NB4 (cell line): ENCODE measurements around the gene ZNF318.

Experiments
- DNase-seq: peaks from one replicate; pipeline ENCODE4 v3.0.0; 2010; ENCODE audit warnings: low read depth
- H3K4me3 ChIP-seq: one replicate; pipeline ENCODE4 v1.5.1; 2011; ENCODE audit warnings: mild to moderate bottlenecking, low read depth, low read length, moderate library complexity
- CTCF ChIP-seq: IDR thresholded peaks from one replicate; pipeline ENCODE4 v1.5.1; 2012; ENCODE audit warnings: low read depth, low read length
- MAX ChIP-seq: IDR thresholded peaks from 2 replicates; pipeline ENCODE4 v1.6.1; 2011; ENCODE audit warnings: low read depth, low read length
- MYC ChIP-seq: IDR thresholded peaks from 2 replicates; pipeline ENCODE4 v1.6.1; 2011; ENCODE audit warnings: low read depth, low read length
- POLR2A ChIP-seq: IDR thresholded peaks from 2 replicates; pipeline ENCODE4 v1.6.1; 2011; ENCODE audit warnings: mild to moderate bottlenecking; ENCODE audit not compliant: insufficient read length; ENCODE audit errors: extremely low read depth

The ZNF318 gene

GRCh38 chr6:43302126-43302525, 67.3 kb downstream of the ZNF318 start:
- DNase-seq, result no peak
- no peak overlapping the region for H3K4me3 ChIP-seq
- TF ChIP-seq MYC, result no peak
- no peak for TF ChIP-seq MAX
- TF ChIP-seq POLR2A, result no peak
- no peak for TF ChIP-seq CTCF

GRCh38 chr6:43301081-43301870, 68.2 kb downstream of the ZNF318 start:
- TF ChIP-seq MYC, result no peak
- TF ChIP-seq CTCF, result no peak
- TF ChIP-seq POLR2A, result no peak
- TF ChIP-seq MAX, result no peak
- no peak overlapping the region for H3K4me3 ChIP-seq

GRCh38 chr6:43299338-43300293, 69.8 kb downstream of the ZNF318 start:
- TF ChIP-seq CTCF (no peak), MAX (no peak), POLR2A (no peak), MYC (no peak)
- H3K4me3 ChIP-seq, result no peak overlapping the region
- DNase-seq, result no peak

More at GRCh38 chr6:43301081-43301870, 68.2 kb downstream of the ZNF318 start:
- no peak for DNase-seq

GRCh38 chr6:43298565-43299337, 70.7 kb downstream of the ZNF318 start:
- TF ChIP-seq CTCF (no peak), MAX (no peak), POLR2A (no peak), MYC (no peak)
- DNase-seq, result no peak

GRCh38 chr6:43297644-43298564, 71.5 kb downstream of the ZNF318 start, which contains the start of gene SLC22A7:
SLC22A7 (plus strand) TSS chr6:43298260; CDS start chr6:43298359, 99 bp downstream.
- TF ChIP-seq MYC (no peak), CTCF (no peak), POLR2A (no peak), MAX (no peak)
- DNase-seq, result no peak
- H3K4me3 ChIP-seq, result no peak within 1 kb of the TSS

More at GRCh38 chr6:43298565-43299337, 70.7 kb downstream of the ZNF318 start:
- no peak overlapping the region for H3K4me3 ChIP-seq
